HFF-Myc (cell line): Measurements from ENCODE around the gene ROBO1.

ENCODE experiments used
- DNase-seq: peaks from one replicate; pipeline ENCODE4 v3.0.0-alpha.2; 2011; ENCODE audit warnings: low read depth; ENCODE audit errors: extremely low read depth
- H3K4me3 ChIP-seq: replicated peaks from 2 replicates; pipeline ENCODE4 v1.5.1; 2011; ENCODE audit warnings: low read depth, mild to moderate bottlenecking, control low read depth, low read length
- CTCF ChIP-seq: IDR thresholded peaks from 2 replicates; pipeline ENCODE4 v1.5.1; 2012; ENCODE audit warnings: mild to moderate bottlenecking, low read depth, low read length, control low read depth; ENCODE audit errors: missing control alignments

ROBO1 gene

GRCh38 chr3:79773291-79773690, 5.5 kb upstream of the ROBO1 start:
- no peak for DNase-seq
- no peak overlapping the region for H3K4me3 ChIP-seq
- no peak for TF ChIP-seq CTCF

- no peak for TF ChIP-seq CTCF
- DNase-seq = no peak
- H3K4me3 ChIP-seq = no peak overlapping the region
Observed at GRCh38 chr3:79769229-79769628, 1.4 kb upstream of the ROBO1 start.

DNA sequence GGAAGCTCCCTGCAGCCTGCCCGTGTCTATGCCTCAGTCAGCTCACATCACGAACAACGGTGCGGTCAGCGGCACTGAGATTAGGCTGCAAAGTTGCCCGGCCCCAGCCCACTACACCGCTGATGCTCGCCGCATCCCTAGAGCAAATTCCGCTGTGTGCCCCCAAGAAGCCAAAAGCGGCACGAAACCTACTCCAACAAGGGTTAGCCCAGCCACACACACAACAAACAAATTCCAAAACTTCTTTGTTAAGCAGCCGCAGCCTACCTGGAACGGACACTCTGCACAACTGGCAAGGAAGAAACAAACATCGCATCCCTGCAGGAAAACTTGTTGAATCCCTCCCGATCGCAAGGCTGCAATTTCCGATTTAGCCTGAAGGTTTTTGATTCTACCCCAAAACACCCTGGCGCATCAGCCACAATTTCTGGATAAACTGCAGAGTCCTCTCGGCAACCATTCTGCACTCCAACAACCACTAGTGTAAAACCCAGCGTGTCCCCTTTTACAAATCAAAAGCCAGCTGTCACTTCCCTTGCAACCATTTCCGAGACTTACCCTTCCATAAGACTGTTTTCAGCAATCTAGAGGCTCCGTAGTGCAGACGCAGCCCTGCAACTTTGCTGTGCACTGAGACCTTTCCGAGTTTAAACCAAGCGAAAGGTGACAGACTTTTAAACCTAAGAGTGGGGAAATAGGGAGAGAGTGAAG, 449 bp downstream of the ROBO1 start:
- no peak for TF ChIP-seq CTCF
- H3K4me3 ChIP-seq = no peak overlapping the region
- DNase-seq = no peak

GRCh38 chr3:79766496-79767193, 1.2 kb downstream of the ROBO1 start:
- H3K4me3 ChIP-seq = no peak overlapping the region
- no peak for DNase-seq
- TF ChIP-seq CTCF = no peak

GRCh38 chr3:79765911-79766310, 1.9 kb downstream of the ROBO1 start:
- no peak for TF ChIP-seq CTCF
- no peak overlapping the region for H3K4me3 ChIP-seq
- no peak for DNase-seq

- no peak overlapping the region for H3K4me3 ChIP-seq
- DNase-seq = no peak
- no peak for TF ChIP-seq CTCF
Observed at GRCh38 chr3:79761441-79761840, 6.4 kb downstream of the ROBO1 start.
